ENCODE data around the gene PTPRS. TPM values are rescaled to one million over a fixed set of nuclear protein-coding genes. Genes with fewer than 3 reads are reported as not detected.

Gene PTPRS
- total RNA-seq, 1 donor from 2014 or later, result 107 TPM

GRCh38 chr19:5319516-5319915 lies 21.1 kb downstream of the PTPRS start:
- no peak for TF ChIP-seq CTCF (IDR thresholded peaks at IDR 0.05)
- Histone ChIP-seq H3K27me3 (ENCODE audit: low read depth) (peaks cover 21% of the 10 kb centered on the region), H3K9me3 (no peaks in the 10 kb centered on the region), H3K27ac (no peak overlapping the region), H3K4me3 (no peak overlapping the region), H3K36me3 (no peaks in the 10 kb centered on the region), H3K4me1 (no peaks in the 10 kb centered on the region)
- intact Hi-C loops (cut with DNase I), result no loop called here
- ATAC-seq (no peak), DNase-seq (no peak)

- no peak overlapping the region for H3K27ac ChIP-seq
- no peaks in the 10 kb centered on the region for H3K9me3 ChIP-seq
- peaks cover 21% of the 10 kb centered on the region for H3K27me3 ChIP-seq (ENCODE audit: low read depth)
- H3K4me3 ChIP-seq, result no peak overlapping the region
- H3K4me1 ChIP-seq, result no peaks in the 10 kb centered on the region
- TF ChIP-seq CTCF (IDR thresholded peaks at IDR 0.05), result no peak
- no peaks in the 10 kb centered on the region for H3K36me3 ChIP-seq
- DNase-seq, result no peak
- intact Hi-C loops (cut with DNase I), result no loop called here
- no peak for ATAC-seq
Measured at GRCh38 chr19:5318306-5318705, 22.3 kb downstream of the PTPRS start.

GRCh38 chr19:5317321-5317720 lies 23.3 kb downstream of the PTPRS start:
- ATAC-seq (no peak), DNase-seq (no peak)
- intact Hi-C loops (cut with DNase I), result no loop called here
- no peak overlapping the region for H3K27ac ChIP-seq
- no peaks in the 10 kb centered on the region for H3K4me1 ChIP-seq
- TF ChIP-seq CTCF (IDR thresholded peaks at IDR 0.05), result no peak
- H3K9me3 ChIP-seq, result no peaks in the 10 kb centered on the region
- peaks cover 17% of the 10 kb centered on the region for H3K27me3 ChIP-seq (ENCODE audit: low read depth)
- no peaks in the 10 kb centered on the region for H3K36me3 ChIP-seq
- H3K4me3 ChIP-seq, result no peak overlapping the region

- no peak overlapping the region for H3K4me3 ChIP-seq
- H3K4me1 ChIP-seq, result no peaks in the 10 kb centered on the region
- no peak for DNase-seq
- no peak for ATAC-seq
- no peak for TF ChIP-seq CTCF (IDR thresholded peaks at IDR 0.05)
- no peaks in the 10 kb centered on the region for H3K9me3 ChIP-seq
- no peaks in the 10 kb centered on the region for H3K36me3 ChIP-seq
- peaks cover 5% of the 10 kb centered on the region for H3K27me3 ChIP-seq (ENCODE audit: low read depth)
- no peak overlapping the region for H3K27ac ChIP-seq
- intact Hi-C loops (cut with DNase I), result no loop called here
Measured at GRCh38 chr19:5316138-5316537, 24.5 kb downstream of the PTPRS start.

GRCh38 chr19:5314907-5315298 lies 25.7 kb downstream of the PTPRS start:
- TF ChIP-seq CTCF (IDR thresholded peaks at IDR 0.05), result no peak
- H3K4me3 ChIP-seq, result no peak overlapping the region
- no peak for DNase-seq
- H3K4me1 ChIP-seq, result no peaks in the 10 kb centered on the region
- no peaks in the 10 kb centered on the region for H3K27me3 ChIP-seq (ENCODE audit: low read depth)
- H3K9me3 ChIP-seq, result no peaks in the 10 kb centered on the region
- no peak for ATAC-seq
- no peaks in the 10 kb centered on the region for H3K36me3 ChIP-seq
- no peak overlapping the region for H3K27ac ChIP-seq
- intact Hi-C loops (cut with DNase I), result no loop called here

Measured in lower lobe of right lung (tissue), 2 donors.